ACC112 (cell line): ENCODE measurements around the gene DHRS7B.

ENCODE experiments used
- H2AFZ ChIP-seq: fragments of 200-600 bp; sonication (generic); one replicate; pipeline ENCODE4 v1.6.0; 2017; ENCODE audit warnings: antibody characterized with exemption, low read length; ENCODE audit not compliant: unreplicated experiment
- H3K27ac ChIP-seq: fragments of 200-600 bp; sonication (generic); 2 replicates; pipeline ENCODE4 v1.5.1; 2014; ENCODE audit warnings: low read depth, mild to moderate bottlenecking, antibody characterized with exemption, low read length, moderate library complexity
- H3K27me3 ChIP-seq: fragments of 200-600 bp; sonication (generic); 2 replicates; pipeline ENCODE4 v1.6.1; 2014; ENCODE audit warnings: mild to moderate bottlenecking, antibody characterized with exemption, low read length, moderate library complexity, mixed read lengths; ENCODE audit not compliant: insufficient read depth
- H3K36me3 ChIP-seq: fragments of 200-600 bp; sonication (generic); 2 replicates; pipeline ENCODE4 v1.6.1; 2016; ENCODE audit warnings: mild to moderate bottlenecking, antibody characterized with exemption, low read length, moderate library complexity, mixed read lengths; ENCODE audit not compliant: insufficient read depth
- H3K4me1 ChIP-seq: fragments of 200-600 bp; sonication (generic); one replicate; pipeline ENCODE4 v1.6.1; 2016; ENCODE audit warnings: low read length, mixed read lengths; ENCODE audit not compliant: insufficient read depth, unreplicated experiment, control insufficient read depth
- H3K4me3 ChIP-seq: fragments of 200-600 bp; sonication (generic); 2 replicates; pipeline ENCODE4 v1.5.1; 2014; ENCODE audit warnings: mild to moderate bottlenecking, low read depth, low read length
- H3K79me2 ChIP-seq: fragments of 200-600 bp; sonication (generic); one replicate; pipeline ENCODE4 v1.6.0; 2016; ENCODE audit warnings: low read length; ENCODE audit not compliant: control insufficient read depth, unreplicated experiment, insufficient read depth

The DHRS7B gene

GRCh38 chr17:21152731-21153130, 26.0 kb downstream of the DHRS7B start:
- no peak overlapping the region for H3K4me3 ChIP-seq
- no peak overlapping the region for H2AFZ ChIP-seq
- H3K27me3 ChIP-seq: no peaks in the 10 kb centered on the region
- H3K4me1 ChIP-seq: no peaks in the 10 kb centered on the region
- H3K36me3 ChIP-seq: no peaks in the 10 kb centered on the region
- no peaks in the 10 kb centered on the region for H3K79me2 ChIP-seq
- no peak overlapping the region for H3K27ac ChIP-seq

- H3K4me1 ChIP-seq: peaks cover 16% of the 10 kb centered on the region
- no peak overlapping the region for H3K4me3 ChIP-seq
- peaks cover 2% of the 10 kb centered on the region for H3K79me2 ChIP-seq
- H2AFZ ChIP-seq: no peak overlapping the region
- H3K27me3 ChIP-seq: no peaks in the 10 kb centered on the region
- H3K27ac ChIP-seq: no peak overlapping the region
- no peaks in the 10 kb centered on the region for H3K36me3 ChIP-seq
These were observed 31.0 kb downstream of the DHRS7B start for GRCh38 chr17:21157586-21158370.

- H3K36me3 ChIP-seq: no peaks in the 10 kb centered on the region
- H2AFZ ChIP-seq: no peak overlapping the region
- peaks cover 2% of the 10 kb centered on the region for H3K79me2 ChIP-seq
- H3K27me3 ChIP-seq: no peaks in the 10 kb centered on the region
- H3K27ac ChIP-seq: no peak overlapping the region
- H3K4me1 ChIP-seq: peaks cover 16% of the 10 kb centered on the region
- H3K4me3 ChIP-seq: no peak overlapping the region
These were observed 33.6 kb downstream of the DHRS7B start for GRCh38 chr17:21160401-21160800.

GRCh38 chr17:21161498-21162393, 35.0 kb downstream of the DHRS7B start:
- H2AFZ ChIP-seq: peak overlapping the region; percentile 74
- H3K27ac ChIP-seq: peak overlapping the region; percentile 62
- peaks cover 16% of the 10 kb centered on the region for H3K4me1 ChIP-seq
- H3K27me3 ChIP-seq: no peaks in the 10 kb centered on the region
- H3K4me3 ChIP-seq: peak overlapping the region; percentile 44
- no peaks in the 10 kb centered on the region for H3K36me3 ChIP-seq
- peaks cover 5% of the 10 kb centered on the region for H3K79me2 ChIP-seq

- Histone ChIP-seq H2AFZ (peak overlapping the region; percentile 74), H3K36me3 (no peaks in the 10 kb centered on the region), H3K4me1 (peaks cover 20% of the 10 kb centered on the region), H3K79me2 (peaks cover 5% of the 10 kb centered on the region), H3K27ac (peak overlapping the region; percentile 62), H3K4me3 (peak overlapping the region; percentile 44), H3K27me3 (no peaks in the 10 kb centered on the region)
These were observed 35.6 kb downstream of the DHRS7B start for GRCh38 chr17:21162394-21162775.

- H2AFZ ChIP-seq: no peak overlapping the region
- H3K27me3 ChIP-seq: no peaks in the 10 kb centered on the region
- H3K4me1 ChIP-seq: peaks cover 21% of the 10 kb centered on the region
- peaks cover 5% of the 10 kb centered on the region for H3K79me2 ChIP-seq
- H3K4me3 ChIP-seq: no peak overlapping the region
- no peaks in the 10 kb centered on the region for H3K36me3 ChIP-seq
- no peak overlapping the region for H3K27ac ChIP-seq
These were observed 36.3 kb downstream of the DHRS7B start for GRCh38 chr17:21163101-21163500.

GRCh38 chr17:21164216-21164615, 37.5 kb downstream of the DHRS7B start:
- peaks cover 7% of the 10 kb centered on the region for H3K79me2 ChIP-seq
- H3K36me3 ChIP-seq: no peaks in the 10 kb centered on the region
- no peak overlapping the region for H3K4me3 ChIP-seq
- H2AFZ ChIP-seq: no peak overlapping the region
- H3K4me1 ChIP-seq: peaks cover 21% of the 10 kb centered on the region
- no peak overlapping the region for H3K27ac ChIP-seq
- H3K27me3 ChIP-seq: no peaks in the 10 kb centered on the region

- Histone ChIP-seq H3K4me1 (peaks cover 21% of the 10 kb centered on the region), H3K36me3 (no peaks in the 10 kb centered on the region), H3K27me3 (no peaks in the 10 kb centered on the region), H3K79me2 (peaks cover 7% of the 10 kb centered on the region), H3K27ac (no peak overlapping the region), H2AFZ (no peak overlapping the region), H3K4me3 (no peak overlapping the region)
These were observed 37.9 kb downstream of the DHRS7B start for GRCh38 chr17:21164620-21165019.

GRCh38 chr17:21165922-21166594, 39.3 kb downstream of the DHRS7B start:
- Histone ChIP-seq H3K27ac (no peak overlapping the region), H3K4me1 (peaks cover 21% of the 10 kb centered on the region), H3K79me2 (peaks cover 7% of the 10 kb centered on the region), H3K36me3 (no peaks in the 10 kb centered on the region), H3K27me3 (no peaks in the 10 kb centered on the region), H3K4me3 (no peak overlapping the region), H2AFZ (peak overlapping the region; percentile 58)

- Histone ChIP-seq H3K27me3 (no peaks in the 10 kb centered on the region), H3K27ac (peak overlapping the region; percentile 1; the same call in 1 of the 2 replicates), H3K36me3 (no peaks in the 10 kb centered on the region), H3K4me3 (0 out of 2 replicates have a peak overlapping the region, but pooled peaks have one; percentile 26), H2AFZ (peak overlapping the region; percentile 58), H3K4me1 (peaks cover 14% of the 10 kb centered on the region), H3K79me2 (peaks cover 7% of the 10 kb centered on the region)
These were observed 39.9 kb downstream of the DHRS7B start for GRCh38 chr17:21166595-21167210.
